GM21737 (cell line): ENCODE results near the gene COX8A.

Experiments used
- ATAC-seq: cut with Tn5 transposase; IDR thresholded peaks from one replicate; pipeline ENCODE4 v1.9.1; 2021; ENCODE audit warnings: mild to moderate bottlenecking, moderate library complexity; ENCODE audit not compliant: unreplicated experiment

The COX8A gene

DNA sequence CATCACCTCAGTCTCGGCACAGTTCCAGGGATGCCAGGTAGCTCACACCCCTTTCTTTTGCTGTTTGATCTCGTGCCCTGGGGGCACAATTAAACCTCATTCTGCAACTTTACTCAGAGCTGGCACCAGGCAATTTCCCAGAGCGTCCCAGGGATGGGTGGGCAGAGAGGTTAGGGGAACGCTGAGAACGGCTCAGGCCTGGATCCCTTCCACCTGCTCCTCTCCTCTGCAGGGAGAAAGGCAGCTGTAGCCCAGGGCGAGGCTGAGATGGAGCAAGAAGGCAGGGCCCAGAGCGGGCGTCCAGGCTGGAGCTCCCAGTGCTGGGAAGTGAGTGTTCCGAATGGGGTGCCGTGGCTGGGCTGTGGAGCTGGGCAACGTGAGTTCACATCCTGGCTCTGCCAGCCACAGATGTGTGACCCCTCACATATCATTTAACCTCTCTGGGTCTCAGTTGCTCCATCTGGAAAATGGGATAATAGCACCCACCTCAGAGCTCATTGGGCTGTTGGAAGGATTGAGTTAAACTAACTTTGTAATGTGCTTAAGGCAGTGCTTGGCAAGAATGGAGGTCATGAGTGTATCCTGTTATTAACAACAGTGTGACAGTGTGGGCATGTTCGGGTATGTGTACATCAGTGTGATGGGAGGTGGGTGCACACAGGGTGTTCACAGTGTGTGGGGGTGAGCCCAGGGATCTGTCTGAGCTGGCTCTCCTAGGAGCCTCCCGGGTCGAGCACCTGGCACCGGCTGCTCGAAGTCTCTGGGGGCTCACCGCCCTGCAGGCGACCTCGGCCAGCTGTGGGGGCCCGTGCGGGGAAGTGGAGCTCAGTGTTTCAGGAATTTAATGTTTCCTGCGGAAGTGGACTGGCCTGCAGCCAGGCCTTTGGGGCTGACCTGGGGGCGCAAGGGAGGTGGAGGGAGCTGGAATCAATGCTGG, 27.3 kb downstream of the COX8A start:
- no peak for ATAC-seq

GRCh38 chr11:64003807-64004589, 29.6 kb downstream of the COX8A start:
- ATAC-seq, result no peak

- ATAC-seq, result no peak
Measured at GRCh38 chr11:64004590-64004984, 30.2 kb downstream of the COX8A start.

- ATAC-seq, result no peak
Measured at GRCh38 chr11:64005691-64006090, 31.3 kb downstream of the COX8A start.

DNA sequence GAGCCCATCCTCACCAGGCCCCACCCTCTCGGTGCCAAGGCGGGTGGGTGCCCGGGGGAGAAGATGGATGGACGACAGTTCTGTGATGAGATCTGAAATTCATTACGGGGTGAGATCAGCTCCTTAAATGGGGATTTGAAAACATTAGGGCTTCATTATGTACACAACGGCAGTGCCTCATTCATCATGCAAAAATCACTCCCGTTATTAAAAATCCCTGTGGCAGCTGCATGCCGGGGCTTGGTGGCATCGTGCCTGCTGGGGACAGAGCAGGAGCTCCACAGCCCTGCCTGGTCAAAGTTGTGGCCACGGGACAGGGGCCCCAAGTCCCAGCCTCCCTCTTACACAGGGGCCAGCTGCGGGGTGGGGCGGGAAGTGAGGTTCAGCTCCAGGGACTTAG, 32.0 kb downstream of the COX8A start:
- ATAC-seq, result no peak

DNA sequence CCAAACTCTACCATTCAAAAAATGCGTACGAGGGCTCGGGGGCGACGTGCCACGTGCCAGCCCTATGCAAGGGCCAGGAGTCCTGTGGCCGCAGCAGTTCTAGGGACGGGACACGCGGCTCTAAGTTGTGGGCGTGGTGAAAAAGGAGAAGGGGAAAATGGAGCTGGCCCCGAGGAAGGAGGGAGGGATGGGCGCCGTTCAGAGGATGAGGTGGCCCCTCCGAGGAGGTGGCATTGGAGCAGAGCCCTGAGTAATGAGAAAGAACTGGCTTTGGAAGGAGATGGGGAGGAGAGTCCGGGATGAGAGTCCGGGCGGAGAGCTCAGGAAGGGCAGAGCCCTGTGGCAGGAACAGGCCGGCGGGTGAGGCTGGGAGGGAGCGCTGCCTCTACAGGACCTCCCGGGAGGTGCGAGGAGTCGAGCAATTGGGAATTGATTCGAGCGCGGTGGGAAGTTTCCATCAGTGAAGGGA, 32.8 kb downstream of the COX8A start:
- ATAC-seq, result no peak

GRCh38 chr11:64007629-64008282, 33.3 kb downstream of the COX8A start:
- ATAC-seq, result no peak

- no peak for ATAC-seq
Measured at GRCh38 chr11:64008283-64008913, 34.0 kb downstream of the COX8A start.

- no peak for ATAC-seq
Measured at GRCh38 chr11:64008914-64009633, 34.7 kb downstream of the COX8A start.

- no peak for ATAC-seq
Measured at GRCh38 chr11:64009710-64010109, 35.3 kb downstream of the COX8A start.

GRCh38 chr11:64010783-64011182, 36.4 kb downstream of the COX8A start:
- no peak for ATAC-seq

GRCh38 chr11:64011371-64011770, 37.0 kb downstream of the COX8A start:
- ATAC-seq, result no peak

- no peak for ATAC-seq
Measured at GRCh38 chr11:64013141-64013896, 38.9 kb downstream of the COX8A start.

DNA sequence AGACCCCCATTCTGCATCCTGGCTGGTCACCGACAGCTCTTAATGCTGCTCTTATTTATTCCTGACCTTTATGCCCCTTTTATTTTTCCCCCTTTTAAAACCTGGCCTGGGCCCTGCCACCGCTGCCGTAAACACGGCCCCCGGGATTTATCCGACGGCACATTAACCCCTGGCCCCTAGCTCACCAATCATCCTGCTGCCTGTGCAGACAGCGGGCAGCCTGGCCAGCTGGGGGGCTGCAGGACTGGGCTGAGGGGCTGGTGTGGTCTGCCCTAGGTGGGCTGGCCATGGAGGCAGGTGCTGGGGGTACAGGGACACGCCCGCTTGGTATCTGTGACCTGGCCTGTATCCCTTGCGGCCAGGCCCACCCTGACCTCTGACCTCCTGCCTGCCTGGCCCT, 39.9 kb downstream of the COX8A start:
- ATAC-seq, result no peak

DNA sequence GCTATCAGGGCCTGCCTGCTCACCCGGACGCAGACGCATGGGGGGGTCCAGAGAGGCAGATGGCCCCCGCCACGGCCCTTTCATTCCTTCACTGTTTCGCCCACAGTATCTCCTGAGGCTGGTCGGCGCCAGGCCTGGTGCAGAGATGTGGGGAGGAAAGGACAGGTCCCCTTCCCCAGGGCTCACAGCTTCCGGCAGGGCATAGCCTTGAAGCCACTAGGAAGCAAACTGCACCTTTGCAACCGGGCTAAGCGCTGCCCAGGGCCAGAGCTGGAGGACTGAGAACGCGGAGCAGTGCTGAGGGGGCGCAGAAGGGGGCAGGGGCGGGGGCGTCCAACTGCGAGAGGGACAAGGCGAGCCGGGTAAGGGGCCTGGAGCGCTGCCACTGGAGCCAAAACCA, 41.1 kb downstream of the COX8A start:
- no peak for ATAC-seq

DNA sequence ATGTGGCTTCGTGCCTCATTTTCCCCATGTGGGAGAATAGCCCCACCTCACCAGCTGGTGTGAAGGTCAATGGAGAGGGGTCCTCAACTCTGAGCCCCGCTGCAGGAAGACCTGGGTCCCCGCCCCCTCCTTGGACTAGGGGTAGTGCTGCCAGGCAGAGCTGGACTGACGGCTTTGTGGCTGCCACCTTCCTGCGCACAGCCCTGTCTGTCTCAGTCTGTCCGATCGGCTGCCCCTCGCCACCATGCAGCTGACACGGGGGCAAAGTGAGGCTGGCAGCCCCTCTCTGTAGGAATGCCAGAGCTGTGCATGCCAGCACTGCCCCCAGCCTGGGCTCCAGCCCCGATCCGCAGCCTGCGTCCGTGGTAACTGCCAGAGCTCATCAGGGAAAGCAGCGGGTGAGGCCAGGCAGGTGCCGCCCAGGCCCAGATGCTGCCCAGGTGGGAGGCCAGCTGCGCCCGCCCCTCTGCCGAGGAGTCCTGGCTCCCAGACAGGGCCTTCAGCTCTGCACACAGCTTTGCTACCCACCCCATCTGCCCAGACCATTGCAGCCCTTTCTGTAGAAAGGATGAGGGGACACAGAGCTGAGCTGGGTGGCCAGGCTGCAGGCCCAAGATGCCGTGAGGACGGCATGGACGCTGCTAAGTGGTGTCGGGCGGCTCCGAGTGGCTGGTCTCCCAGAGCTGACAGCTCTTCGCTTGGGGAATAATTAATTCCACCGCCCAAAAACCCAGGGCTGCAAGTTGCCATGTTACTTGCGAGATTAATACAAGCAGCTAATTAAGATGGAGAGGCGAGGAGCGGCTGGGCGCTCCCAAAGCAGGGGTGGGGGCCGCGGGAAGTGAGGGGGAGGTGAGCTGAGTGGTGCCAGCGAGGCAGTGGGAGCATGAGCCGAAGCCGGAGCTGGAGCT, 41.8 kb downstream of the COX8A start:
- ATAC-seq, result no peak

- ATAC-seq, result no peak
Measured at GRCh38 chr11:64017945-64018224, 43.5 kb downstream of the COX8A start.

DNA sequence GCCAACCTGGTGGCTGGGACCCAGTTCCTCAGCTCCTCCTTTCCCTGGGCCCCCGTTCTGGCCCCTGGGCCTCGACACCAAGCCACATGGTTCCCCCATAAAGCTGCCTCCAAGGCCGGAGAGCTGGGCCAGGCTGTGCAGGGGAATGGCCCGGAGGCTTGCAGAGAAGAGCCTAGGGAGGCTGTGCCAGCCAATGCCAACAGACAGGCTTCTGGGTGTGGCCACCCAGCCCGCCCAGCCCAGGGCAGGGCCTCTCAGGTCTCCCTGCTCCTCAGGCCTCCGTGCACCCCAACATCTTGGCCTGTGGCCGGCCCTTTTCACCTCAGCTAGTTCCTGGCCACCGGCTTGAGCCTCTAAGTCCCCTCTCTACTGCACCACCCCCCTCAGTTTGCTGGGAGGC, 43.9 kb downstream of the COX8A start:
- ATAC-seq, result no peak
